Activated gamma-delta T cell (primary cell): Measurements from ENCODE around the gene ZNF532.
"Not testable (repeated sequence)": the region's sequence is repeated elsewhere in the genome, so short reads cannot be mapped to it uniquely, and the experiment has no call there.

Experiments used
- DNase-seq: peaks from one replicate; lab custom pipeline; 2025; lab: John Stamatoyannopoulos, UW
- total RNA-seq, 2 donors: gene quantifications; one replicate each; lab custom pipeline; 2026; lab: John Stamatoyannopoulos, UW

The ZNF532 gene, protein sequence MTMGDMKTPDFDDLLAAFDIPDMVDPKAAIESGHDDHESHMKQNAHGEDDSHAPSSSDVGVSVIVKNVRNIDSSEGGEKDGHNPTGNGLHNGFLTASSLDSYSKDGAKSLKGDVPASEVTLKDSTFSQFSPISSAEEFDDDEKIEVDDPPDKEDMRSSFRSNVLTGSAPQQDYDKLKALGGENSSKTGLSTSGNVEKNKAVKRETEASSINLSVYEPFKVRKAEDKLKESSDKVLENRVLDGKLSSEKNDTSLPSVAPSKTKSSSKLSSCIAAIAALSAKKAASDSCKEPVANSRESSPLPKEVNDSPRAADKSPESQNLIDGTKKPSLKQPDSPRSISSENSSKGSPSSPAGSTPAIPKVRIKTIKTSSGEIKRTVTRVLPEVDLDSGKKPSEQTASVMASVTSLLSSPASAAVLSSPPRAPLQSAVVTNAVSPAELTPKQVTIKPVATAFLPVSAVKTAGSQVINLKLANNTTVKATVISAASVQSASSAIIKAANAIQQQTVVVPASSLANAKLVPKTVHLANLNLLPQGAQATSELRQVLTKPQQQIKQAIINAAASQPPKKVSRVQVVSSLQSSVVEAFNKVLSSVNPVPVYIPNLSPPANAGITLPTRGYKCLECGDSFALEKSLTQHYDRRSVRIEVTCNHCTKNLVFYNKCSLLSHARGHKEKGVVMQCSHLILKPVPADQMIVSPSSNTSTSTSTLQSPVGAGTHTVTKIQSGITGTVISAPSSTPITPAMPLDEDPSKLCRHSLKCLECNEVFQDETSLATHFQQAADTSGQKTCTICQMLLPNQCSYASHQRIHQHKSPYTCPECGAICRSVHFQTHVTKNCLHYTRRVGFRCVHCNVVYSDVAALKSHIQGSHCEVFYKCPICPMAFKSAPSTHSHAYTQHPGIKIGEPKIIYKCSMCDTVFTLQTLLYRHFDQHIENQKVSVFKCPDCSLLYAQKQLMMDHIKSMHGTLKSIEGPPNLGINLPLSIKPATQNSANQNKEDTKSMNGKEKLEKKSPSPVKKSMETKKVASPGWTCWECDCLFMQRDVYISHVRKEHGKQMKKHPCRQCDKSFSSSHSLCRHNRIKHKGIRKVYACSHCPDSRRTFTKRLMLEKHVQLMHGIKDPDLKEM (N-terminal part only)
- 9.0 to 30.7 reads per million in 2 donors for total RNA-seq

DNA sequence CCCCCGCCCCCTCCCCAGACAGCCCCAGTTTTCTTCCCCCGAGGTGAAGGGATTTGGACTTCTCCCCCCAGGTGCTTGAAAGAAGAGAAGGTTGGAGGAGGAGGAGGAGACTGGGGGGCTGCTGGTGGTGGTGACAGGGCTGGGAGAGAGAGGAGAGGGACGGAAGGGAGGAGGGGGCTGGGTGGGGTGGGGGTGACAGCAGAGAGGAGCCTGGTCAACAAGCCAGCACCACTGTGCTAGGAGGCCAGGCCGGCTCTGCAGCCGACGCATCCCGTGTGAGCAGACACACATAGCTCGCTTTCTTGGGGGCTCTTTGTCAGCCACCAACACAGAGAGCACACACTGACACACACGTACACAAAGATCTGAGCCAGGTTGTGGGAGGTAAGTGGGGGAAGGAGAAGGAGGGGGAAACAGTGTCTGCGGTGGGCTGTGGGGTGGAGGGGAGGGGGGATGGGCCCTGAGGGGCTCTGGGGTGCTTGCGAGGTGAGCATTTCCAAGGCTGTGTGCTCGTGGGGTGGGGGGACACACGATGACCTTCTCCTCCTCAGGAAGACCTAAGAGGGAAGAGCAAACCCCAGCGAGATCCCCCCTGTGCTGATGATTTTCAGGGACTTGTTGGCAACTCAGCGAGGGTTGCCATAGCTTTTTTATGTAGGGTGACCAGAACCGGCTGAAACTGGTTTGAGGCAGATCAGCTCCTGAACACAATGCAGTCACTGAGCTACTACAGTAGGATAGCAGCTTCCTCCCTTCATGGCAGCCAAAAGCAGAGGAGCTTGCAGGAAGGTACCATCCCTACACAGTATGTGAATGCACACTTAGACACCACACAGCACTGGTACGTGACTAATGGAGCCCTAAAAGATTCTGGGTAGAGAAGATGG, at the start of gene ZNF532:
ZNF532 (plus strand) TSS at position 732 of the 887 bp plus-strand sequence. CDS start 53,411 bp downstream, outside the sequence.
- DNase-seq: no peak

DNA sequence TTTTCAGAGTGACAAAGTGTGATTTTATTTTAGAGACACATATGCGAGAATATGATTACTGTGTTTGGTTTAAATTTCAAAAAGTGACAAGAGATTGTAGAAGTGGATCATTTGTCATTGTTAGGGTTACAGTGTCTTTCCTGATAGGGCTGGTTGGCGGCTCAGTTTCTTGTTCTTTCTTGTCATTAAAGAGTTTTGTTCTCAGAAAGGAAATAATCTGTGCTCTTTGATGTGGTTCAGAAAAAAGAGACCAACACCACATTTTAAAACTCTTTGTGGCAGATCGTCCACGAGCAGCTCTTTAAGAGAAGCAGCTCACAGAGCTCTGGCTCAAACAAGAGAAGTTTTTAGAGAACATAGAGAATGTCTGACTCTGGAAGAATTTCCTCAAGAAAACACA, 45.6 kb upstream of the ZNF532 start:
- no peak for DNase-seq

DNA sequence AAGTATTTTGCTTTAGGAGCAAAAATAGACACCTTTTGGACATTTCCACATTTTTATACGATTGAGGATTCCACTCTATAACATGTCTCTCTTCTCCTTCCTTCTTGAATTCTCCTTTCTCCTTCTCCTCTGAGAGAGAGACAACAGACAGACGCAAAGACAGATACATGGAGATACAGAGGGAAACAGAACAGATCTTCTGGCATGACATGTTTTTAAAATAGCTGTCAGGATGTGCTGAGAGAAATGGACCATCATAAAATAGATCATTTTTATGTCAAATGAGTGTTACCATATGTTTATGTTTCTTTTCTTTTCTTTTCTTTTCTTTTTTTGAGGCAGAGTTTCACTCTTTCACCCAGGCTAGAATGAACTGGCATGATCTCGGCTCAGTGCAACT, 44.4 kb upstream of the ZNF532 start:
- DNase-seq: no peak

DNA sequence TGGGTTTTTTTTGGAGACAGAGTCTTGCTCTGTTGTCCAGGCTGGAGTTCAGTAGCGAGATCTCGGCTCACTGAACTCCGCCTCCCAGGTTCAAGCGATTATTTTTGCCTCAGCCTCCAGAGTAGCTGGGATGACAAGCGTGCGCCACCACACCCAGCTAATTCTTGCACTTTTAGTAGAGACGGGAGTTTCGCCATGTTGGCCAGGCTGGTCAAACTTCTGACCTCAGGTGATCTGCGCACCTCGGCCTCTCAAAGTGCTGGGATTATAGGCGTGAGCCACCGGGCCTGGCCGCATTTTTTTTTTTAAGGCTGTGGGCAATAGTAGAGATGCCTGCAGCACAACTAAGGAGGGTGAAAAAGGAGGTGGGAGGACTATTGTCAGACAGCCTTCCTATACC, 41.7 kb upstream of the ZNF532 start:
- DNase-seq: no peak

DNA sequence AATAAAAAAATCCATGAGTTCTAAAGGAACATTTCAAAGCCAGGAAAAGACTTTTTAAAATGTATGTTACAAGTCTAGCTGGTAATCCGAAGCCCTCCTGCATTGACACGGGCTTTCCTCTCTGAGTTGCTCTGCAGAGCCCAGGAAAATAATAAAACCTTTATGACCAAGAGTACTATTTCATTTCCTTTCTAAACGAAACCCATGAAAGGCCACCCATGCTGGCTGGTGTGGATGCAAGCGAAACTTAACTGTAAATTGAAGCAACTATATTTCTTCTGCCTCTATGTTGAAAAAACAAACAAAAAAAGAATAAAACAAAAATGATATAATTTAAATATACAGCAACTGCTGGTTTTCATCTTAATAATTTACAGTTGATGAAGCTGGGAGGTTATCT, 41.3 kb upstream of the ZNF532 start:
- DNase-seq: no peak

DNA sequence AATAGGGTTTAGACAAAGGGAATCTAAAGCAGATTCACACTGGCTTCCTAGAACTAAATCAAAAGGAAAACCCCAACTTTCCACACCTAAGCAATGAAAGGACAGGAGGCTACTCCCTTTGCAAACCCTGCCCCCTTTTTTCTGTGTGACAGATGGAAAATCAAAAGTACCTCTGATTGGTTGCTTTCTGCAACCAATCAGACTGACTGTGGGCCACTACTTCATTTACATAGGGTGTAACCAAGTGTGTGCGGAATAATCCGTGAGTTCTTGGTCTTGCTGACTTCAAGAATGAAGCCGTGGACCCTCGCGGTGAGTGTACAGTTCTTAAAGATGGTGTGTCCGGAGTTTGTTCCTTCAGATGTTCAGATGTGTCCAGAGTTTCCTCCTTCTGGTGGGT, 37.8 kb upstream of the ZNF532 start:
- not testable (repeated sequence) for DNase-seq

DNA sequence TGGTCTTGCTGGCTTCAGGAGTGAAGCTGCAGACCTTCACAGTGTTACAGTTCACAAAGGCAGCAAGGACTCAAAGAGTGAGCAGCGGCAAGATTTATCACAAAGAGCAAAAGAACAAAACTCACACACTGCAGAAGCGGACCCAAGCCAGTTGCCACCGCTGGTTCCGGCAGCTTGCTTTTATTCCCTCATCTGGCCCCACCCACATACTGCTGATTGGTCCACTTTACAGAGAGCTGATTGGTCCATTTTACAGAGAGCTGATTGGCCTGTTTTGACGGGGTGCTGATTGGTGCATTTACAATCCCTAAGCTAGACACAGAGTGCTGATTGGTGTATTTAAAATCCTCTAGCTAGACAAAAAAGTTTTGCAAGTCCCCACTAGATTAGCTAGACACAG, 37.2 kb upstream of the ZNF532 start:
- DNase-seq: no peak

DNA sequence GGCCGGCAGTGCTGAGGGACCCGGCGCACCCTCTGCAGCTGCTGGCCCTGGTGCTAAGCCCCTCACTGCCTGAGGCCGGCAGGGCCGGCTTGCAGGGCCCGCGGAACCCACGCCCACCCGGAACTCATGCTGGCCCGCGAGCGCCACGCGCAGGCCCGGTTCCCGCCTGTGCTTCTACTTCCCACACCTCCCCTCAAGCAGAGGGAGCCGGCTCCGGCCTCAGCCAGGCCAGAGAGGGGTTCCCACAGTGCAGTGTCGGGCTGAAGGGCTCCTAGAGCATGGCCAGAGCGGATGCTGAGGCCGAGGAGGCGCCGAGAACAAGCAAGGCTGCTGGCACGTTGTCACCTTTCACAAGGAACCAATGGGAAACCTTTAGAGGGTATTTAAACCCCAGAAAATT, 36.8 kb upstream of the ZNF532 start:
- no peak for DNase-seq

DNA sequence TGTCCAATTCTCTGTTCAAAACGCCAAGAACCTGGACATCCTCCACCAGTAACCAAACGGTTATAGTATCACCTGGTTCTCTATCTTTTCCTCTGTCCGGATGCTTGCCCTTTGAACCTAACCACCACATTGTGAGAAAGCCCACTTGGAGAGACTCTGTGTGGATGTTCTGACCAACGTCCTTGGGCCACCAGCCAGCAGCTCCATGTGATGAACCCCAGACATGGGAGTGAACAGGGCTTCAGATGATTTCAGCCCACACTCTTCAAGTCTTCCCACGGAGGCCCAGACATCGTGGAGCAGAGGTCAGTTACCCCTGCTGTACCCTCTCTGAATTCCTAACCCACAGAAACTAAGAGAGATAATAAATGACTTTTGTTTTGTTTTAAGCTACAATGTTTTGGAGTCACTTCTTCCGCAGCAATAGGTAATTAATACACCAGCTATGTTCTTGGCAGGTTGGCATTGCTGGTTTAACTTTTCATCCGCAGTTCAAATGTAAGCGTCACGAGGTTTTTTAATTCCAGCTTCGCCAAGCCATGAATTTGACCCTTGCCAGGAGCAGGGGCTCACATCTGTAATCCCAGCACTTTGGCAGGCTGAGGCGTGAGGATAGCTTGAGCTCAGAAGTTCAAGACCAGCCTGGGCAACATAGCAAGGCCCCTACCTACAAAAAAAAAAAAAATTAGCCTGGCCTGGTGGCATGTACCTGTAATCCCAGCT, 36.1 kb upstream of the ZNF532 start:
- no peak for DNase-seq

DNA sequence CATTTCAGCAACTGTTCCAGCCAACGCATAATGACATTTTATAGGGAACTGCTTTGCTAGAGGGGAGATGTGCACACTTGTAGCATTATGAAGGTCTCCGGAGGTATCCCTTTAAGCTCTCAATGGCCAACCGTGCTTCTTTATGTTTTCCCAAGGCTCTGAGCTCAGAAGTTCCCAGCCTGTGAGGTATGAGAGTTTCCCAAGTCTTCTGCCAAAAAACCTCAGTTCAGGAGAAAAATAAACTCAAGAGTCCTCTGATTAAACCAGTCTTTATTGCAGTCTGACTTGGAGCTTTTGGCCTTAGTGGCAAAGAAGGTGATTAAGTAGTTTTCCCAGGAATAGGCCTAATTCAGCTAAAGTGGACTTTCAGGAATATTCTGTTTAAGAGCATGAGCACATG, 35.4 kb upstream of the ZNF532 start:
- DNase-seq: no peak

DNA sequence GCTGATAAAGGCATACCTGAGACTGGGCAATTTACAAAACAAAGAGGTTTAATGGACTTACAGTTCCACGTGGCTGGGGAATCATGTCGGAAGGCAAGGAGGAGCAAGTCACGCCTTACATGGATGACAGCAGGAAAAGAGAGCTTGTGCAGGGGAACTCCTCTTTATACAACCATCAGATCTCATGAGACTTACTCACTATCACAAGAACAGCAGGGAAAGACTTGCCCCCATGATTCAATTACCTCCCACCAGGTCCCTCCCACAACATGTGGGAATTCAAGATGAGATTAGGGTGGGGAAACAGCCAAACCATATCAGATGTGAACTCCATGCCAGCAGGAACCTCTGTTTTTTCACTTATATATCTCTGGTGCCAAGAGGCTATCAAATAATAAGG, 34.8 kb upstream of the ZNF532 start:
- not testable (repeated sequence) for DNase-seq

DNA sequence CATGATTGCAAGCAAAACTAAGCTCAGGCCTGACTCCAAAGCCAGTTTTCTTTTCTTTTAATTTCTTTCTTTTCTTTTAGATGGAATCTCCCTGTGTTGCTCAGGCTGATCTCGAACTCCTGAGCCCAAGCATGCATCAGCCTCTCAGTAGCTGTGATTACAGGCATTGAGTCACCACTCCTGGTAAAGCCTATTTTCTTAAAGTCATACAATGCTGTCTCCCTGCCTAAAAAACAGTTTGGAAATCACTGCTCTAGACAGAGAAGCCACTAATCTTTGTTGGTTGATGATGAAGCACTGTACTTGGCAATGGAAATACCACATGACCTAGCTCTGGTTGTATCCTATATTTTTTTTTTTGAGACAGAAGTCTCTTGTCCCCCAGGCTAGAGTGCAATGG, 33.1 kb upstream of the ZNF532 start:
- no peak for DNase-seq

DNA sequence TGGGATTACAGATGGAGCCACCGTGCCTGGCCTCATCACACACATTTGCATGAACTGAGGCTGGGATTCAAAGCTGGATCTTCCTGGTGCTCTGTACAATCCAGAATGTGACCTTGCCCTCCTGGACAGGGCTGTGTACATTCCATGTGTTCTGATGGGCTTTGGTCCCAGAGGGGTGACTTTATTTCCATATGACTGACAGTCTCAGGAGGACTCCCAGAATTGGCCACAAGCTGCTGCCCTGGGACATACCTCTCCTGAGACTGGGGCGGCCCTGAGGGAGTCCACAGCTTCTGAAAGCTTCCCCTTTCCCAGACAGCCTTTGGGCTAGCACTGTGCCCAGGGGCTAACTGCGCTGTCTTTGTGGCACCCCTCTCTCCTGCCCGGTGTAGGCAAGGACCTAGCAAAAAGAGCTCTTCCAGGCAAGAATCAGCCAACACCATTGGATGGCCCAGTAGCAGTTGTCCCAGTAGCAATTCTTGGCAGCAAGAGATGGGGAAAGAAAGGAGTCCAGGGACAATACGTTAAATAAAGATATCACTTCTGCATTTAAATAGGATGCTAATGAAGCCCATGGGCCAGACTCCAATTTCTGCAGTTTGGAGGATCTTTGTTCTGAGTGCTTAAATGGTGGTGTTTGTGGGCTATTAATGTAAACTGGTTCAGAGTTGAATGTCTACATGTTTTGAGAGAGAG, 26.4 kb upstream of the ZNF532 start:
- DNase-seq: no peak

DNA sequence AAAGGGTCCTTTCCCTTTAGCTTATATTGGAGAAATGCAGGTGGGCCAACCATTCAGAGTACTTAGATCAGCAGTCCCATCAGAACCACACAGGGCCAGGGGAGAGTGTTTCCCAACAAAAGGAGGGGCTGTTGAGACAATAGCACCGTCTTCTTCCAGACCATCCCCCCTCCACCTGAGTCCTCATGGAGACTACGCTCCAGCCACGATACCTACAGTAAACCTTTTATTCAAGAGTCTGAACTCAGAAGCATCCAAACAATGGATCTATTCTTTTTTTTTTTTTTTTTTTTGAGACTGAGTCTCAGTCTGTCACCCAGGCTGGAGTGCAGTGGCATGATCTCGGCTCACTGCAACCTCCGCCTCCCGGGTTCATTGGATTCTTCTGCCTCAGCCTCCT, 25.7 kb upstream of the ZNF532 start:
- DNase-seq: no peak

DNA sequence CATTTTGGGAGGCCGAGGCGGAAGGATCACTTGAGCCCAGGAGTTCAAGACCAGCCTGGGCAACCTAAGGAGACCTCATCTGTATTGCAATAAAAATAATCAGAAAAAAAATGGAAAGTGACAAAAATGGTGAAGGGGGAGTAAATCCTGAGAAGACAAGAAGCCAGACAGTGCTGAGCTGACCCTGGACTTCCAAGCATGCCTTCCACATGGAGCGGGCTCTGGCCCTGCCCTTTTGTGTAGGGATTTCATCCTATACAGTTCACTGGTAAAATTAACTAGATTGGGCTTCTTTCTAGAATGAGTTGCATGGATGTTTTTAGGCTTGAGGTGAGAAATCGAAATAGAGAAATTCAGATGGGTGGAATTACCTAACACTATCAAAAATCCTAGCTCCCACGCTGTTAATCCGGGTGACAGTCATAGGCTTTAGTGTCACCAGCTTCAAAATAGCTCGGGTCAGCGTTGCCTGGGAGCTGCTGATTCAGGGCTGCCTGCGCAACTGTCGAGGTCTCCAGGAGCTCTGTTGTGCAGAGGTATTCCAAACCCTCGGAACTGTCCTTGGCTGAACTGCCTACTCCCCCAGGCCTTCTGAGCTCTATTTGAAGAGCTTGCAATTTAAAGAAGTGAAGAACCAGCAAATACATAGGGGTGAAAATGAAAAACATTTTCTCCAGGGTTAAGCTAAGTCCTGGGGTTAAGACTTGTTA, 21.5 kb upstream of the ZNF532 start:
- no peak for DNase-seq

DNA sequence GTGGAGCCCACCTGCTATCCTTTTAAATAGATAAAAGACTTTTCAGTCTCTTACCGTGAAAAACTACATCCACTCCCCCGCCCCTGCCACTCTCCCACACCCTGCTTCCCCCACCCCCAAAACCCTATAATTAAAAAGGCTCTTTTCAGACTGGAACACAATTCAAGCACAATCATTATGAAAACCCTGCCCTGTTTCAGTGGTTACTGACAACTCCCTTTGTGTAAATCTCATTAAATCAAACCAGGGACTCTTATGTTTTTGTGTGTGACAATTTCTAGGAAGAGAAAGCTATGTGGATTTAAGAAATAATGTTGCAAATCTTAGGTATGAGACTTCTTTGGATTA, 21.0 kb upstream of the ZNF532 start:
- DNase-seq: no peak

DNA sequence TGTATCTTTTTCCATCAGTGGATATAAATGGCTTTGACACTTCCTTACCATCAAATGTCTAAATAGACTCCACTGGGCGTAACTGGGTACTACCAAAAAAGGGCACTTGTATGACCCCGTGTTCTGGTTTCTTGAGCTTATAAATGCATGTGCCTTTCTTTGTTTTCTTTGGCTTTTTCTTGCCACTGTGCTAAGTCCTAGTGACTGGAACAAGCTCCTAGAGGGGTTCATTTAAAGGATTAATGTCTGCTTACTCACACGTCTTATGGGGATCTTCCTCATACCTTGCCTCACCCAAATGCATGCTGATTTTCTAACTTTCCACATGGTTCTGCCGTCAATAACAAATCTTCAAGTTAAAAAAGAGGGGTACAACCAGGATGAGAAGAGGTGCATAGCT, 19.8 kb upstream of the ZNF532 start:
- DNase-seq: no peak

DNA sequence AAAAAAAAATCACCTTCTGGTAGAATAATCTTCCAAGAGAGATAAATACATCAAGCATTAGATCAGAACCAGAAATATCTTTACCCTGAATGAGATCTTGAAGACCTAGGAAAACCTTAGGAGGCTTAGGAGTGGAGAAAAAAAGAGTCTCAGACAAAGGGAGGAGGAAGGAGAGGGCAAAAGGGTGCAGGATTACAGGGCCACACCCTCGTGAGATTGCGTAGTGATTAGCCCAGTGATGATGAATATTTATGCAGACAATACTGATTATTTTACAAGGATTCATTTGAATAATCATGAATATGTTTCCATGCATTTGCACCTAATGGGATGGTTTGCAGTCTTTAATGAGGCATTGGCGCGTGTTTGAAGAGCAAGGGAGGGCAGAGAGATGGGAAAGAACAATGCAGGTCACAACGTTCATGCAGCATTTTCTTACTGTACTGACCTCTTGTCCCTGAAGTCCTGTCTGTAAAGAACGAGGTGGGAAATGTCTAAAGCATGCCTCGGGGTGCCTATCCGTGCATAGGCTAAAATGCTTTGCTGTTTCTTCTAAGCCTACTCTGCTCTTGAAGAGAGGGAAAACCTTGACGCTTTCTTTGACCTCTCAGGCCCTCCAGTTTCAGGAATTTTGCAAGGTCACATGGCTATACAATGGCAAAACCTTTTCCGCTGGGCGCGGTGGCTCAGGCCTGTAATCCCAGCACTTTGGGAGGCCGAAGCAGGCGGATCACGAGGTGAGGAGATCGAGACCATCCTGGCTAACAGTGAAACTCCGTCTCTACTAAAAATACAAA, 18.6 kb upstream of the ZNF532 start:
- DNase-seq: no peak
